HG02610 (cell line): Measurements from ENCODE around the gene MGAT4A.

Experiments
- ATAC-seq: cut with Tn5 transposase; IDR thresholded peaks from one replicate; pipeline ENCODE4 v1.9.1; 2021; ENCODE audit warnings: mild to moderate bottlenecking, moderate library complexity; ENCODE audit not compliant: unreplicated experiment

The MGAT4A gene

GRCh38 chr2:98579926-98580325 lies 151.0 kb downstream of the MGAT4A start:
- ATAC-seq = no peak

- no peak for ATAC-seq
Observed at GRCh38 chr2:98578231-98578630, 152.7 kb downstream of the MGAT4A start.

- no peak for ATAC-seq
Observed at GRCh38 chr2:98577313-98577712, 153.6 kb downstream of the MGAT4A start.

GRCh38 chr2:98576666-98577312 lies 154.1 kb downstream of the MGAT4A start:
- ATAC-seq = no peak

- ATAC-seq = no peak
Observed at GRCh38 chr2:98573426-98573825, 157.5 kb downstream of the MGAT4A start.

- ATAC-seq = no peak
Observed at GRCh38 chr2:98572676-98573075, 158.3 kb downstream of the MGAT4A start.

GRCh38 chr2:98572211-98572610 lies 158.7 kb downstream of the MGAT4A start:
- no peak for ATAC-seq

GRCh38 chr2:98571796-98572195 lies 159.1 kb downstream of the MGAT4A start:
- no peak for ATAC-seq

GRCh38 chr2:98571121-98571701 lies 159.7 kb downstream of the MGAT4A start:
- ATAC-seq = no peak

- no peak for ATAC-seq
Observed at GRCh38 chr2:98570356-98570755, 160.6 kb downstream of the MGAT4A start.

- ATAC-seq = no peak
Observed at GRCh38 chr2:98569915-98570314, 161.0 kb downstream of the MGAT4A start.

GRCh38 chr2:98569197-98569793 lies 161.6 kb downstream of the MGAT4A start:
- no peak for ATAC-seq
